NCI-H1092 treated with DMSO at 0.1 percent for 48 hours (cell line): ENCODE measurements around the gene AFMID.

Experiments
- DNase-seq: peaks from one replicate; lab custom pipeline; 2025; lab: John Stamatoyannopoulos, UW

Gene AFMID

DNA sequence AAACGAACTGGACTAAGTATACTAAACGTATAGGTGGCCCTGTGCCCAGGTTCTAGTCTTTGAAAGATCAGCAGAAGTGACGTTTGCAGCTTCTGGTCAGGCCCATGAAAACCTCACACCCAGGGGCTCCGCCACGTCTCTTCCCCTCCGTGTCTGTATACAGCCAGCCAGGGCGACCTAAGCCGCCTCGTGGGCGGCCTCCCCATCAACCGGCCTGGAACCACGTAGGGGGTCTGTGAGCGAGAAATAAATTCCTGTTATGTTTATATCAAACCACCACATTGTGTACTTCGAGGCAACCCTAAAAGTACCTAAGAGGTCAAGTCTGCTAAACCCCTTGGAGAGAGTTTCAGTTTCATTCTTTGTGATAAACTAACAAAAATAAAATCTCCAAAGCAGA, 7.1 kb upstream of the AFMID start:
- DNase-seq = no peak

DNA sequence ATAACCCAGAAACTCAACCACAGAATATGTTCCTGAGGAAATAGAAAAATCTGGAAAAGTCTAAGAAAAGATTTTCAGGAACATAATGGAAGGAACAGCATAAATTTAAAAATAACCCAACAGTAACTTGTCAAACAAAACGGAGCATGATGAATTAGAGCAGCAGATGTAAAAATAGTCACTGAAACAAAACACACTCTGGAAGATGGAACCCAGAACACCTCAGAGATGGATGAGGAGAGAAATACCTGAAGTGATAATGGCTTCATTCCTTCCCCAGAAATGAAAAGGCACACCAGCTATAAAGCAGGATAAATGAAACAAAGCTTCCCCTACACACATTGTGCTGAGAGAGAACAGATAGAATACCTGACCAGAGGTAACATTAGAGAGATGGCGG, 6.7 kb upstream of the AFMID start:
- DNase-seq = no peak

DNA sequence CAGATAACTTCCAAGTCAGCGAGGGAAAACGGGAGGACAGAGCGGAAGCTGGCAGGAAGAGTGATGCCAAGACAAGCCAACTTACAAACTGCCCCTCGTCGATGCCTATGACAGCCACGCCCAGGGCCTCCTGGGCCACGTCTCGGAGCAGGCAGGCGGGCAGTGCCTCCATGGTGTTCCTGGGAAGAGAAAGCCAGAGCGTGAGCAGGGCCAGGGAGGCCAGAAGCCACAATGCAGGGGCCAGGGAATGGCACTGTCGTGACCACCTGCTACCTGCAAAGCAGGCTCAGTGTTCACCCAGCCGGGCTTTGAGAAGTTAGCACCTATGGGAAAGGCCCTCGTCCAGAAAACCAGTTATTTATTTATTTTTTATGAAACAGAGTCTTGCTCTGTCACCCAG, 4.7 kb upstream of the AFMID start:
- DNase-seq = no peak

DNA sequence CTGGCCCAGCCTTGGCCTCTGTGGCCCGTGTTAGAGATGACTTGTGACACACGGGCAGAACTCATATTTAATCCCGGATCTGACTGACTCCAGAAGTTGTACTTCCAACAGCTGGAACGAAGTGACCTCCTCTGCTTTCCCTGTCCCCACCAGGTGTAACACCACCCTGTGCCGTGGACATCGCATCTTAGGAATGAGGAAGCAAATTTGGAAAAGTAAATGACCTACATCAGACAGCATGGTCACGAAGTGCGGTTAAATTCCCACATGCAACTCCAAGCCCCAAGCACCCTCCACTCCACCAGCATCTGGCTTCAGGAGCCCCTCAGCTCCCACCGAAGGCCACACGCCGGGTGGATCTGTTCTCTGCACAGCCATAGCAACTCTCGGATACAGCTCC, 3.2 kb upstream of the AFMID start:
- DNase-seq = no peak

DNA sequence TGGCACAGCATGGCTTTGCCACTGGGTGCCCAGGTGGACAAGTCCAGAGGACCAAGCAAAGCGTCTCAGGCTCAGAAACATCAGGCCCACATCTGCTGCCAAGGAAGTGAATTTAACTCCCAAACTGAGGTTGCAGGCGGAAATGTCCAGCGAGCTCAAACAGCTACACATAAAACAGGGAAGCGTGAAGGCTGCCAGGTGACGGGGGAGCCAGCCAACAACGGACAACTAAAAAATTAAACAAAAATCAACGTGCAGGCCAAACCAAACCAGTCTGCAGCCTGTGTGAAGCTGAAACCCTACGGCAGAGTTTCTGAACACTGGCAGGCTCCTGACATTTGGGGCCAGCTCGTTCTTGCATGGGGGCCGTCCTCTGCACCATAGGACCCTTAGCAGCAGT, 2.8 kb upstream of the AFMID start:
- DNase-seq = no peak

DNA sequence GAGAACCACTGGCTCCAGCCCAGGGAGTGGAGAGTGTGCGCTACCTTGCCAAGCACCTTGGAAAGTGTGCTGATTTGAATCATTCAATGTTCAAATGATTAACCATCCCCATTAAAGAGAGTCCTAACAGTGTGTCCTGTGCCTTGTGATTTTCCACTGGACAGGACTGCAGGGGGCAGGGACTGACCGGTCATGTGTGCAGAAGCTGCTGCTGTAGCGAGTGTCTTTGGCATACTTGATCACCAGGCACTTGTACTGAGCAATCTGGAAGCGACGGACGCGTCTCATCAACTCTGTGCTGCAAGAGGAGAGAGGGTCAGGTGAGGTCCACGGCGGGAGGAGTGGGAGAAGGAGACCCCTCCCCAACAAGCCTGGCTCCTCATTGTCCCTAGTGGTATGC, 2.3 kb upstream of the AFMID start:
- no peak for DNase-seq

DNA sequence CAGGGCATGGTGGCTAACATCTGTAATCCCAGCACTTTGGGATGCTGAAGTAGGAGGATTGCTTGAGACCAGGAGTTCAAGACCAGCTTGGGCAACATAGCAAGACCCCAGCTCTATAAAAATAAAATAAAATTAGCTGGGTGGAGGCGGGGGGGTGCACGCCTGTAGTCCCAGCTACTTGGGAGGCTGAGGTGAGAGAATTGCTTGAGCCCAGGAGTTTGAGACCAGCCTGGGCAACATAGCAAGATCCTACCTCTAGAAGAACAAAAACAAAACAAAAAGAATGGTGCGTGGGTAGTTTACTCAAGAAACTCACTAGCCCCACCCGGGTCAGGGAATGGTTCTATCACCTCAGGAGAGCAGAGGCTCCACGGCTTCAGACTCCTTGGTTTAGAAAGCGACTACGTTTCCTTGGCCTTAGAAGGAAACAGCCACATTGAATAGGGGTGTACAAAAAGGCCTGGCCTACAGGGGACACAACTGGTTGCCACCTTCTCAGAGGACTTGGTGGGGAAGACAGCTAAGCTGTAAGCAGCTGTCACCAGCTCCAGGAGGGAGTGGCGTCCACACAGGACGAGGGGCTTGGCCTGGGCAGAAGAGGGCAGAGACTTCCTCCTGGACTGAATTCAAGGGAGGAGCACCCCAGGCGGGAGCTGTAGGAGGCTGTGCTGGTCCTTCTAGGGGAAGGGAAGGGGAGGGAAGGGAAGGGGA, 1.0 kb upstream of the AFMID start:
- DNase-seq = no peak

DNA sequence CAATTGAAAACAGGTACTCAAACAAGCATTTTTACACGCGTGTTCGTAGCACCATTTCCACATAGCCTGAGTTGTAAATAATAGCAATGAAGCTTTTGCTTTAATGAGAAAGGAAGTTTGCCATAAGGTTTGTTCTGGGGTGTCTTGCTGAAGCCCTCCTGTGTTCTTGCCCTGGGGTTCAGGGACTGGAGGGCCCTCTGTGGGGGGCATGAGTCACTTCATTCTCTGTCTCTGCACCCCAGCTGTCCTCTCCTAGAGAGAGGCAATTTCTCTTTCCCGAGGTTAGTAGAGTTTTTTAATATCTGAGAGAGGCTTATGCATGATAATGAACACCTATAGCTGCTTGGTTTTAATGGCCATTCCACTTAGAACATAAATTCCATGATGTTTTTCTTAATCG, 9.6 kb downstream of the AFMID start:
- no peak for DNase-seq

DNA sequence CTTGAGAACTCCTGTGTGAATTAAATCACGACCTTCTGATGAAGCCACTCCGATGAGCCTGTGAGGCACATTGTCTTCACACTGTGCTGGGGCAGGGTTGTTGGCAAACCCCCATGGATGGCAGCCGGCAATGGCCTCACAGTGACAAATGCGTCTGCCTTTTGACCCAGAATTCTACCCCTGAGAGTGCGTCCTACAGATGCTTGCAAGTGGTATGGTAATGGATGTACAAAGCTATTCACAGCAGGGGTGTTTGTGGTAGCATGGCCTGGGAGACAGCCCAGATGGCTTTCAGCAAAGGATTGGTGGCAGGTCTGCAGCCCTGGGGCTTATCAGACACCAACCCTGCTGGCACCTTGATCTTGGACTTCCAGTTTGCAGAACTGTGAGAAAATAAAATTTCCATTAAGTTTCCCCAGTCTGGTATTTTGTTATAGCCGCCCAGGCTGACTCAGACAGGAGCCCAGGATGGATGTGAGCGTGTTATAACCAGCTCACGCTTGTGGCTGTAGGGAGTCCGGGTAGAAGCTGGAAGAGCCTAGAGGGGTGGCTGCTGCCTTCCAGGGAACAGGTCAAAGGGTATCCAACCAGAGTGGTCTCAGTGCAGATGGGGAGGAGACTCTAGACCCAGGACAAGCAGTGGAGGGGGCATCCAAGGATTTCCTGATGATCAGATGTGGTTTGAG, 10.1 kb downstream of the AFMID start:
- peak; percentile 21 for DNase-seq

DNA sequence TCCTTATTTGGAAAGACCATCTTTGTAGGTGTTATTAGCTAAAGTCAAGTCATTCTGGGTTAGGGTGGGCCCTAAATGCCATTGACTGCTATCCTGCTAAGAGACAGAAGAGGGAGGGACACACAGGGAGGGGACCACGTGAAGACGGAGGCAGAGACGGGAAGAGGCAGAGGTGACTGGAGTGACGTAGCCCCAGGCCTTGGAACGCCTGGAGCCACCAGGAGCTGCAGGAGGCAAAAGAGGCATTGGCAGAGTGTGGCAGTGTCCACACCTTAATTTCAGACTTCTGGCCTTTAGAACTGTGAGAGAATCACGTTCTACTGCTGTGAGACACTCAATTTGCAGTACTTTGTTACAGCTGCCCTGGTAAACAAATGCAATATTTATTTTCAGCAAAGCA, 13.3 kb downstream of the AFMID start:
- DNase-seq = no peak

DNA sequence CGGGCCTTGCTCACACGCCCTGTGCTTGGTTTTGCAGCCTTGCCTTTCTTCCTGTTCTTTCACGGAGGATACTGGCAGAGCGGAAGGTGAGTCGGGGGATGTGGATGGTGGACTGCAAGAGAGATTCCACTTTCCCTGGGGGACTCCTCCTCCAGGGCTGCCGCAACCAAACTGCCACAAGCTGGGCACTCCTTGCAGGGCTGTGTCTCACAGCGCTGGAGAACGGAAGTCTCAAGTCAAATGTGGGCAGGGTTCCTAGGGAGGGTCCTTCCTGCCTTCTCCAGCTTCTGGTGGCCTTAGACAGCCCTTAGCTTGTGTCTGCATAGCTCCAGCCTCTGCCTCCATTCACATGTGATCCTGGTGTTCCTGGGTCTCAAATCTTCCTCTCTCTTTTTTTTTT, 15.5 kb downstream of the AFMID start:
- DNase-seq = no peak

DNA sequence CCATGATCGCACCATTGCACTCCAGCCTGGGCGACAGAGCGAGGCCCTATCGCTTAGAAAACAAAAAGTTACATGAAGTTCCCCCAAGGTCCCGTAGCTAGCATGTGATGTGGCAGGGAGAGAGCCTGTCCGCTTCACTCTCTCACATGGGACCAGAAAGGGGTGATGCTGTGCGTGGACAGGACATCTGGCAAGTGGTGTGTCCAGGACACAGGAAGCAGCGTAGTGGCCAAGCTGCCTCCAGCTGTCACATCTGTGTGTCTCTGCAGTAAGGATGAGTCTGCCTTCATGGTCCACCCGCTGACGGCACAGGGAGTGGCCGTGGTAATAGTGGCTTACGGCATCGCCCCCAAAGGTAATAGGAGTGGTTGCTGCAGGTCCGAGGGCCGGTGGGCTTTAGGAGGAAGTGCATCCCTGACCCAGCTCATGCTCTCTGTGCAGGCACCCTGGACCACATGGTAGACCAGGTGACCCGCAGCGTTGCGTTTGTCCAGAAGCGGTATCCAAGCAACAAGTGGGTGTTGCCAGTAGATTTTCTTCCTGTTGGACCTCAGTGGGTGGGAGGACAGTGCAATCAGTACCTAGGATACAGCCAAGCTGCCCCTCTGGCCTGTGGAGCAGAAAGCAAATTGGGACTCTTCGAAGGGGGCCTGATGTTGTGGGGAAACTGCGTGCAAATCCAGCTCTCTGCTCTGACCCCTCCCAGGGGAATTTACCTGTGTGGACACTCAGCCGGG, 17.4 kb downstream of the AFMID start:
- DNase-seq = no peak

DNA sequence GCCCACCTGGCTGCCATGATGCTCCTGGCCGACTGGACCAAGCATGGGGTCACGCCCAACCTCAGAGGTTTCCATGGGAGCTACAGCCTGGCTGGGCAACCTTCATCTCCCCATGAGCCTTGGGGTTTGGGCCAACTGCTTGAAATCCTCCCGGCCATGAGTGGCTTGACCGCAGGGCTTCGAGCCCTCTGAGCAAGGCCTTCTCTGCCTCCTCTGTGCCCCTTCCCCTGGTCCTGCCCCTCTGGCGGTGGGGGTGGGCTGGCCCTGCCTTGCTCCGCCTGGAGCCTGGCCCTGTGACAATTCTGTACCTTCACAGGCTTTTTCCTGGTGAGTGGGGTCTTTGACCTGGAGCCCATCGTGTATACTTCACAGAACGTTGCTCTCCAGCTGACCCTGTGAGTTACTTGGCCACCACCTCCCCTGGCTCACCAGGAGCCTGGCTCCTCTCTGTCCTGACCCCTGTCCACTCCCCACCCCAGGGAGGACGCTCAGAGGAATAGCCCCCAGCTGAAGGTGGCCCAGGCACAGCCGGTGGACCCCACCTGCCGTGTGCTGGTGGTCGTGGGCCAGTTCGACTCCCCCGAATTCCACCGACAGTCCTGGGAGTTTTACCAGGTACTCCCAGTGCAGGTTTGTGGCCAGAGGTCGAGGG, 18.1 kb downstream of the AFMID start:
- no peak for DNase-seq

DNA sequence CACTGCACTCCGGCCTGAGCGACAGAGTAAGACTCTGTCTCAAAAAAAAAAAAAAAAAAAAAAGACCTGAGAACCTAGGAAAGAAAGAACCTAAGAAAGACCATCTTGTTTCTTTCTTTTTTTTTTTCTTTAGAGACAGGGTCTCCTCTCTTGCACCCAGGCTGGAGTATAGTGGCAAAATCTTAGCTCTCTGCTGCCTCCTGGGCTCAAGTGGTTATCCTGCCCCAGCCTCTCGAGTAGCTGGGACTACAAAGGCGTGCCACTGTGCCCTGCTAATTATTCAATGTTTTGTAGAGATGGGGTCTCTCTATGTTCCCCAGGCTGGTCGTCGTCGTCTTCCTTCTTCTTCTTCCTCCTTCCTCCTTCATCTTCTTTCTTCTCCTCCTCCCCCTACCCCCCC, 19.1 kb downstream of the AFMID start:
- DNase-seq = no peak

DNA sequence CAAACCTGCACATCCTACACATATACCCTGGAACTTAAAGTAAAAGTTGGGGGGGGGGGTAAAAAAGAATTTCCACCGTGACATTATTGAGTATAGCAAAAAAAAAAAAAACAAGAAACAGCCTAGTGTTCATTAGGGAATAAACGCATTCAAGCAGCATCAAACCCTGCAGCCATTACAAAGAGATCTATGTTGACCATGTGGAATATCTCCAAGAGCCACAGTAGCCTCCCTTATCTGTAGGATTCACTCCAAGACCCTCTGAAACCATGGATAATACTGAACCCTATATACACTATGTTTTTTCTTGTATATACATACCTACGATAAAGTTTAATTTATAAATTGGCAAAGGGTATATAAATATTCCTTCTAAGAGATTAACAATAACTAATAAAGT, 21.3 kb downstream of the AFMID start:
- DNase-seq = no peak

DNA sequence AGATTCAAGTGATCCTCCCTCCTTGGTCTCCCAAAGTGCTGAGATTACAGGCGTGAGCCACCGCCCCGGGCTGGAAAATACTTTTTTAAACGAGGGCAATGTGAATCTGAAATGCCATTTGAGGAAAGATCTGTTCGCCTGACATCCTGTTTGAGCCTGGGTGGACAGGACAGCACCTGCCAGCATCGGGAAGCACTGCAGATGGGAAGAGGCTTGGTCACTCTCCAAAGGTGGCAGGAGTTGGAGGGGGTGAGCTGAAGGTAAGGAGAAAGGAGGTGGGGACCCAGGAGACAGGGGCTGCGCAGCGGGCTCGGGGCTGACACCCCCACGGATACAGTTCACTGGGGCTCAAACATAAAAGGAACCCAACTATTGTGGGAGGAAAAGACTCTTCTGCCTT, 22.9 kb downstream of the AFMID start:
- DNase-seq = no peak

DNA sequence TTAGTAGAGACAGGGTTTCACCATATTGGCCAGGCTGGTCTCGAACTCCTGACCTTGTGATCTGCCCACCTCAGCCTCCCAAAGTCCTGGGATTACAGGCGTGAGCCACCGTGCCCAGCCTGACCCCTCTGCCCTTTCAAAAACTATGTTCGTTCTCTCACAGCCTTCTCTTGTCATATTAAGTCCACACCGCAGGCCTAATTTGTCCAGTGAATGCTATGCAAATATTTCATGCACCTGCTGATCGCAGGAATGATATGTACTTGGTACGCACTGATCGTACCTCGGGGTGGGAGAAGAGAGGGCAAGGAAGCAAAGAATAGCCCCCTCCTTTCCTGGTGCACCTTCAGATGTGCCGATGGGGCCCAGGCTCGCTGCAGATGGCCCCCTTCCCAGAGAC, 23.9 kb downstream of the AFMID start:
- no peak for DNase-seq

DNA sequence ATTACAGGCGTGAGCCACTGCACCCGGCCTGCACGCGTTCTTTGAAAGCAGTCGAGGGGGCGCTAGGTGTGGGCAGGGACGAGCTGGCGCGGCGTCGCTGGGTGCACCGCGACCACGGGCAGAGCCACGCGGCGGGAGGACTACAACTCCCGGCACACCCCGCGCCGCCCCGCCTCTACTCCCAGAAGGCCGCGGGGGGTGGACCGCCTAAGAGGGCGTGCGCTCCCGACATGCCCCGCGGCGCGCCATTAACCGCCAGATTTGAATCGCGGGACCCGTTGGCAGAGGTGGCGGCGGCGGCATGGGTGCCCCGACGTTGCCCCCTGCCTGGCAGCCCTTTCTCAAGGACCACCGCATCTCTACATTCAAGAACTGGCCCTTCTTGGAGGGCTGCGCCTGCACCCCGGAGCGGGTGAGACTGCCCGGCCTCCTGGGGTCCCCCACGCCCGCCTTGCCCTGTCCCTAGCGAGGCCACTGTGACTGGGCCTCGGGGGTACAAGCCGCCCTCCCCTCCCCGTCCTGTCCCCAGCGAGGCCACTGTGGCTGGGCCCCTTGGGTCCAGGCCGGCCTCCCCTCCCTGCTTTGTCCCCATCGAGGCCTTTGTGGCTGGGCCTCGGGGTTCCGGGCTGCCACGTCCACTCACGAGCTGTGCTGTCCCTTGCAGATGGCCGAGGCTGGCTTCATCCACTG, 27.0 kb downstream of the AFMID start, which contains the start of gene BIRC5:
Gene BIRC5 (plus strand): TSS at position 238 of the 690 bp plus-strand sequence. CDS start 64 bp downstream, at position 302.
- peak; percentile 93 for DNase-seq

DNA sequence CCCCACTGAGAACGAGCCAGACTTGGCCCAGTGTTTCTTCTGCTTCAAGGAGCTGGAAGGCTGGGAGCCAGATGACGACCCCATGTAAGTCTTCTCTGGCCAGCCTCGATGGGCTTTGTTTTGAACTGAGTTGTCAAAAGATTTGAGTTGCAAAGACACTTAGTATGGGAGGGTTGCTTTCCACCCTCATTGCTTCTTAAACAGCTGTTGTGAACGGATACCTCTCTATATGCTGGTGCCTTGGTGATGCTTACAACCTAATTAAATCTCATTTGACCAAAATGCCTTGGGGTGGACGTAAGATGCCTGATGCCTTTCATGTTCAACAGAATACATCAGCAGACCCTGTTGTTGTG, 27.5 kb downstream of the AFMID start:
- DNase-seq = no peak

DNA sequence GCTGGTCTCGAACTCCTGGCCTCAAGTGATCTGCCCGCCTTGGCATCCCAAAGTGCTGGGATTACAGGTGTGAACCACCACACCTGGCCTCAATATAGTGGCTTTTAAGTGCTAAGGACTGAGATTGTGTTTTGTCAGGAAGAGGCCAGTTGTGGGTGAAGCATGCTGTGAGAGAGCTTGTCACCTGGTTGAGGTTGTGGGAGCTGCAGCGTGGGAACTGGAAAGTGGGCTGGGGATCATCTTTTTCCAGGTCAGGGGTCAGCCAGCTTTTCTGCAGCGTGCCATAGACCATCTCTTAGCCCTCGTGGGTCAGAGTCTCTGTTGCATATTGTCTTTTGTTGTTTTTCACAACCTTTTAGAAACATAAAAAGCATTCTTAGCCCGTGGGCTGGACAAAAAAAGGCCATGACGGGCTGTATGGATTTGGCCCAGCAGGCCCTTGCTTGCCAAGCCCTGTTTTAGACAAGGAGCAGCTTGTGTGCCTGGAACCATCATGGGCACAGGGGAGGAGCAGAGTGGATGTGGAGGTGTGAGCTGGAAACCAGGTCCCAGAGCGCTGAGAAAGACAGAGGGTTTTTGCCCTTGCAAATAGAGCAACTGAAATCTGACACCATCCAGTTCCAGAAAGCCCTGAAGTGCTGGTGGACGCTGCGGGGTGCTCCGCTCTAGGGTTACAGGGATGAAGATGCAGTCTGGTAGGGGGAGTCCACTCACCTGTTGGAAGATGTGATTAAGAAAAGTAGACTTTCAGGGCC, 32.4 kb downstream of the AFMID start:
- DNase-seq = no peak

DNA sequence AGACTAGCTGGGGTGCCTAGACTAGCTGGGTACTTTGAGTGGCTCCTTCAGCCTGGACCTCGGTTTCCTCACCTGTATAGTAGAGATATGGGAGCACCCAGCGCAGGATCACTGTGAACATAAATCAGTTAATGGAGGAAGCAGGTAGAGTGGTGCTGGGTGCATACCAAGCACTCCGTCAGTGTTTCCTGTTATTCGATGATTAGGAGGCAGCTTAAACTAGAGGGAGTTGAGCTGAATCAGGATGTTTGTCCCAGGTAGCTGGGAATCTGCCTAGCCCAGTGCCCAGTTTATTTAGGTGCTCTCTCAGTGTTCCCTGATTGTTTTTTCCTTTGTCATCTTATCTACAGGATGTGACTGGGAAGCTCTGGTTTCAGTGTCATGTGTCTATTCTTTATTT, 35.9 kb downstream of the AFMID start:
- no peak for DNase-seq
